Non-pigmented ciliary epithelial cell (primary cell): Measurements from ENCODE around the gene NBEAL2.

Experiments
- DNase-seq: peaks from one replicate; pipeline ENCODE4 v3.0.0-alpha.2; 2010; ENCODE audit warnings: low read depth

Gene NBEAL2

DNA sequence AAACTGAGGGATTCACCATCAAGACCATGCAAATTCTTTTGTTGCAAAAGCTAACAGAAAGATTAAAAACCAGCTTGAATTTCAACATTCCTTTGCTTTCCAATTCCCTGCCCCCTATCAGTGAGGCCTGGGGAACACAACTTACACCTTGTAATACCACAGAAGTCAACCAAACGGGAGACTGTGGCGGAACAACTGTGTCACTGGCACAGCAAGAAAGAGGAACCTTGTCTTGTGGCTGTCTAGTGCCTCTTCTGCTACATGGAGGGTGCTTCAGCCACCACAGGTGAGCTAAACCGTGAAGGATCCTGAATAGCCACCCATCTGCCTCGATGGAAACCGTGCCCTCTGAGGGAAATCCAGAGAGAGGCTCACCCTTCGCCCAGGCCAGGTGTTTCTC, 14.3 kb upstream of the NBEAL2 start:
- DNase-seq = no peak

DNA sequence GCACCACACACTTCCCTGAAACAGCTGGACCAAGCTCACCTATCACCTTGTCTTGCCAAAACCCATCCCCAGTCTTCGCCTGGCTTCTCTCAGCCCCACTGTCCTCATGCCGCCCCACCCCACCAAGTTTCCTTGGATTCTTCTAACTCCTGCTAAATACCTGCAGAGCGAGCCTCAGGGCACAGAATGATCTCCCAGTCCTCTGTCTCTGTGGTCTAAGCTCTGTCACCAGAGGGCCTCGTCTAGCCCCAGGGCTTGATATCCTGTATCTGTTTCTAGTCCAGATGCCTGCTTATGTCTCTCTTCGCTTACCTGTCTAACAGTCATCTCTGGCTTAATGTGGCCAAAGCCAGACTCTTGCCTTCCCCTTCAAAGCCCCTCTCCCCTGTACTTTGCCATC, 12.7 kb upstream of the NBEAL2 start:
- DNase-seq = no peak

DNA sequence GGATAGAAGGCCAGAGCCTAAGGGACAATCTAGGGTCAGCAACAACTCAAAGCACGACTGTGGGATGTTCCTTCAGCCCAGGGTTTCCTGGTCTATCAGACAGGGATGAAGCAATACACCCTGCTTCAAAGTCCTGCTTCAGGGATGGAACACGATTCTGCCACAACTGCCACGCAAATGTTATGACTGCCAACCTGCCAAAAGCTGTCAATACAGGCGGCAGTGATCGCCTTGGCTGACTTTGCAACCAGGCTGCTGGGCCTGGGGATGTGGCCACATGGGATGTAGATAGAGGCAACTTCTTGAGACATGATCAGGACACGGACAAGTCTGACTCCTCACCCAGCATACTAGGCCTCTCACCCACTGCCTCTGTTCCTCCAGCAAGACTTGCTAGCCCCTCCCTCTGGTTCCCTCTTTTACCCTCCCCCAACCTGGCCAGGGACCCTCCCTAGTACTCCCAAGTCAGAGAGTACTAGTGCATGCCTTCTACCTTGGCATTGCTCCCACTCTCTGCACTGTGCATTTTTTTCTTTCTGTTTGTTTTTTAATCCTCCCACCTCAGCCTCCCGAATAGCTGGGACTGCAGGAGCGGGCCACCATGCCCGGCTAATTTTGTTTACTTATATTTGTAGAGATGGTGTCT, 10.6 kb upstream of the NBEAL2 start:
- DNase-seq = no peak

DNA sequence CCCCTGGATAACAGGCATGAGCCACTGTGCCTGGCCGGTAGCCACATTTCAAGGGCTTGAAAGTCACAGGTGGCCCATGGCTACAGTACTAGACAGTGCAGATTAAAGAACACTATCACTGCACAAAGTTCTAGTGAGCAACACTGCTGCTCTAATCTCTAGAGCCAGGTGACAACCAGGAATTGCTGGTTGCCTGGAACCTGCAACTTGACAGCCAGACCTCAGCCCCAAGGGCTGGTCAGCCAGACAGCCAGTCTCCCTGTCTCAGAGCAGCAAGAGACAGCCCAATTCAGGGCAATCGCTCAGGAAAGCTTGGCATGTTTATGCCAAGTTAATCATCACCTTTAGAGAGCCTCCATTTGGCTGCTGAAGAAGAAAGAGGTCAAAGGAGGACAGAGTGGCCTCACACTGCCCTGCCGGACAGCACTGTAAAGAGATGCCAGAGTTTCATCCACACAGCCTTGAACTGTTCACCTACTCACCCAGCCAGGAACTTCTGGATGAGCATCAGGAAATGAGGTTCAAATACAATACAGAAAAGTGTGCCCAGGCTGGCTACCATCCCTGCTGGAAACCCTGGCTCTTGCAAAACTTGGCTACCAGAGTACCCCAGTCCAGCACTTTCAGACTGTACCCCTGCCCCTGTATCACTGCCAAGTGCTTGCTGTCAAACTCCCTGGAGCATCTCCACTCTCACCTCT, 8.9 kb upstream of the NBEAL2 start:
- DNase-seq = no peak

DNA sequence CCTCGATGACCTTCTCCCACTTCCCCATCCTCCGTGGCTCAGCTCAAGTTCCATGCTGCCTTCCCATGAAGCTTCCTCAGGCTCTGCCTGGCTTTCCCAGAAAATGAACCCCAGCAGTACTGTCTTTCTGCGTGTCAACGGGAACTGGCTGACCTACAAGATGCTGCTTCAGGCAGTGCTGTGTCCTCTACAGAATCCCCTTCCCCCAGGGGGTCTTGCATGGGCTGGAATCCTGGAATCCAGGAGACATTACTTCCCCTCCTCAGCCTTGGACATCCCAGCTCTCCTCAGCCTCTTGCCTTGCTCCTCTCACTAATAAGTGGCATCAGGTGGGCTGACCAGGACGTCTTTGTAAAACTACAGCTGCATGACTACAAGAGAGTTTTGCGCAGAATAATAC, 8.3 kb upstream of the NBEAL2 start:
- no peak for DNase-seq

DNA sequence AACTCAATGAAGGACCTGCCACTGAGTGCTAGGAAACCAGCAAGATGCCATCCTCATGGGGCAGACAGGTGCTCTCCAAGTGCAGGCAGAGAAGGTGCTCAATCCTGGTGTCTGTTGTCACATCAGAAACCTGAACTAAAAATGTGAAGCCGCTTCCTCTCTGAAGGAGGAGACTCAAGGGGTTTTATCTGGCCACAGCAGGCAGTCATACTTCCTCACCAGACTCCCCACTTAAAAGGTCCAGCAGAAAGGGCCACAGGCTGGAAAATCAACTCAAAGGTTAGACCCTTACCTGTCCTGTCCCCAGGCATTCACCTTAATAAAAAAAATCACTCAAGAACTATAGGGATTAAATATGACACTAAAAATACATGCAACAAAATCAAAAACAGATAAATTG, 7.7 kb upstream of the NBEAL2 start:
- no peak for DNase-seq

DNA sequence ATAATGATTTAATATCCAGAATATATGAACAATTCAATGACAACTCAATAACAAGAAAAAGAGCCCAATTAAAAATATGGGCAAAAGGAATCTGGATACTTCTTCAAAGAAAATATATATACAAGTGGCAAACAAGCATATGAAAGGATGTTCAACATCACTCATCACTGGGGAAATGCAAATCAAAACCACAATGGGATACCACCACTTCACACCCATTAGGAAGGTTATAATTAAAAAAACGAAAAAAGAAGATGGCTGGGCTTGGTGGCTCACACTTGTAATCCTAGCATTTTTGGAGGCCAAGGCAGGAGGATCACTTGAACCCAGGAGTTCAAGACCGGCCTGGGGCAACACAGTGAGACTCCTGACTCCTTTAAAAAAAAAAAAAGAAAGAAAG, 7.1 kb upstream of the NBEAL2 start:
- no peak for DNase-seq

DNA sequence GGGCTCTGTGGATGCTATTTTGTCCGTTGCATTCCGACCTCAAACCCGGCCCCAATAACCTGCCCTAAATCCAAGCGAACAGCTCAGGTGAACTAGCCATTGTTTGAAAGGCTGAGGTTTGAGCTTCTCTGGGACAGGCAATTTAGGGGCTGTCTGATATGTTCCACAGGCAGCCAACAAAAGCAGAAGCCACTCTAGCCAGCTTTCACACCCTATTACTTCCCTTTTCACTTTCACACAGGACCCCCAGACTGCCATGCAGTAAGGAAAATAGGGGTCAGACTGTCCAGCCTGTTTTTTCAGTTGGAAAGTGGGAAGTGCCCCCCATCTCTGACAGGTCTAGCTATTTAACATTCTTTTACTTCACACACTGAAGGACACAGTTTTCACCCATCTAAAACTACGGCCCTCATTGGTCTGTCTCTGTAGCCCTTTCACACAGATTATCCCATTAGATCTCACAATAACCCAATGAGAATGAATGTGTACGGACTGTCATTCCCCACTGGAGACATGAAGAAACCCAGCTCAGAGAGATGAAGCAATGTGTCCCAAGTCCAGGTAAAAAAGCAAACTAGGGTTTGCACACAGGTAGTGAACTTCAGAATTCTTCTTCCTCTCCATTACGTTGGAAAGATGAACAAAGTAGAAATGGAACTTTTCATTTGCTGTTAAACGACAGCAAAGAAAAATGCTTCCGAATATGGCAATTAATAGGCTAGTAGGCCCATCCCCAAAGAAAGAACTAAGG, 4.9 kb upstream of the NBEAL2 start:
- no peak for DNase-seq

DNA sequence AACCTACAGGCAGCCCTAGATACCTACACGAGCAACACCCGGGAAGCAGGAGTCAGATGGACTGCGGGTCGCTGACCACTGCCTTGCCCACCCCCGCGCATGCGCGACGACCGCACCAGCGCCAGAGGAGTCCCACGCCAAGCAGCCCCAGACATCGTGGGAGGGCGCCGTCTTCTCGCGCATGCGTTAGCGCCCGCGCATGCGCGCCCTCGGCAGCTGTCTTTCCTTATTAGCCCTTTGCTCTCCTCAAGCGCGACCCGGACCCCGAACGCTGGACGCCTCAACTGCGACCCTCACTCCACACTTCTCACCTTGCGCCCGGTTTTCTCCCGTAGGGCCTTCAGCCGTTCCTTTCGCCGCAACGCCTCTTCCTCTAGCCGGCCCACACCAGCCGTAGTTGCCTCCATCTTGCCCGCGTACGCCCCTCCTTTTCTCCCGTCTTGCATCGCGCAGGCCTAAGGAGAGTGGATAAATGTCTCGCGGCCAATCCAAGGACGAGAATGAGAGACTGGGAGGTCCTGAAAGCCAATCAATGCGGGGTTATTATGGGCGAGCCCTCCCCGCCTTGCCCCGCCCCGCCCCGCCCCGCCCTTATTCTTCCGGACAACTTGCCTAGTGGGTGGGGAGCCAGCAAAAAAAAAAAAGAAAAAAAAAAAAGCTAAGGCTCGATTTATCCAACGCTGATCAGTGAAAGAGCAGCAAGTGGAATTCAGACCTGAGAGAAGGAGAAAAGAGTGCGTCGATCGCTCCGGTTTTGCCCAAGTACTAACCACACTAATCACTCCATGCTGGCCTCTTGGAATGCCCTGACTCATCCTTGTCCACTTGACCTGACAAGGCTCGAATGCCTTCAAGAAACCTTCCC, 2.9 kb upstream of the NBEAL2 start, which contains the start of gene CCDC12:
Gene CCDC12 (minus strand): TSS at position 420 of the 865 bp plus-strand sequence. CDS start 13 bp downstream, at position 407.
- peak; percentile 97 for DNase-seq

DNA sequence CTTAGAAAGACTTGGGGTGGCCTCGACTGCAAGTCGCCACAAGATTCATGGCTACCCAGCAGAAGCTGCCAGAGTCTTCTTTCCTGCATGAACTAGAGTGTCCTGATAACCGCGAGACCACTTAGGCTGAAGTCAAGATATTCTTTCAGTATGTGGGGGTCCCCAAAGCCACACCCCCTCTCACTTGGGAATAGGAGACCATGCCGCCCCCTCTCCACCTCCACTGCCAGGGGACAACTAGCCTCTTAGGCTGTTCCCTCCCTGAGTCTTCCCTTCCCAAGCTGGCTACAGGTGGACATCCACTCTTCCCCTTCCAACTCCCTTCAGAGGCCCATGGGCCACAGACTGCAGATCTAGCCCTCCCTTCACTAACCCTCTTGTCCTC, 1.7 kb upstream of the NBEAL2 start:
- DNase-seq = no peak

DNA sequence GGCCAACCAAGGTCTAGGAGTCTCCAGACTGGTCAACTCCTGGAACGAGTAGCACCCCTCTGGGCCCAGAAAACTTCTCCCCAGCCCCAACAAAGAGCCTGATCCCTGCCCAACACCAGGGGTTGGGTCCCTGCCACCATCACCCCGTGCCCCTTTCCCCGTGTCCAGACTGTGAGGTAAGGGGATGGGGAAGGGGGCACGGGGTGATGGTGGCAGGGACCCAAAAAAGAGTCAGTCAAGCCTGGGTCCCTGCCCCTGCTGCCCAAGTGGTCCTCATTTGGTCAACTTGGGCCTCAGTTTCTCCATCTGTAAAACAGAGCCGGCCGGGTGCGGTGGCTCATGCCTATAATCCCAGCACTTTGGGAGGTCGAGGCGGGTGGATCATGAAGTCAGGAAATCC, 1.1 kb upstream of the NBEAL2 start:
- no peak for DNase-seq

DNA sequence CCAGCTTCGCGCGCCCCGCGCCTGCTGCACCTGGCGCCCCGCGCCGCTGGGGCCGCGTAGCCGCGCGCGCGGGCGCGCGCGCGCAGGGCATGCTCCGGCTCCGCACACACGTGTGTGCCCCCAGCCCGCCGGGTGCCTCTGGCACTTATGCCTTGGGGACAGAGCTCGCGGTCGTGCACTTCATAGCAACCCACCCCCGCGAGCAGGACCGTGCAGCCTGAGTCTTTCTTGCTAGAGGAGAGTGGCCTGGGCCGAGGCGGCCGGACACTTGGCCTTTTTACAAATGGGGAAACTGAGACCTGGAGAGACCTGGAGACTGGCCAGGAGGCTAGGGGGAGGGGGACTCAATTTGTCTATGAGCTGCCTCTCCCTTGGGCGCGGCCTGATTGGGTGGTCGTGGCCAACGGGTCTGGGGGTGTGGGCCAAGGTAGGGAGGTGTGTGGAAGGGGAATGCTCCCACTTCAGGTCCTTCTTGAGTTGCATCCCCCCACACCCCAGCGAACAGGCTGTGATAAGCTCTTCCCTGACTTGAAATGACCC, 562 bp downstream of the NBEAL2 start:
- DNase-seq = no peak

DNA sequence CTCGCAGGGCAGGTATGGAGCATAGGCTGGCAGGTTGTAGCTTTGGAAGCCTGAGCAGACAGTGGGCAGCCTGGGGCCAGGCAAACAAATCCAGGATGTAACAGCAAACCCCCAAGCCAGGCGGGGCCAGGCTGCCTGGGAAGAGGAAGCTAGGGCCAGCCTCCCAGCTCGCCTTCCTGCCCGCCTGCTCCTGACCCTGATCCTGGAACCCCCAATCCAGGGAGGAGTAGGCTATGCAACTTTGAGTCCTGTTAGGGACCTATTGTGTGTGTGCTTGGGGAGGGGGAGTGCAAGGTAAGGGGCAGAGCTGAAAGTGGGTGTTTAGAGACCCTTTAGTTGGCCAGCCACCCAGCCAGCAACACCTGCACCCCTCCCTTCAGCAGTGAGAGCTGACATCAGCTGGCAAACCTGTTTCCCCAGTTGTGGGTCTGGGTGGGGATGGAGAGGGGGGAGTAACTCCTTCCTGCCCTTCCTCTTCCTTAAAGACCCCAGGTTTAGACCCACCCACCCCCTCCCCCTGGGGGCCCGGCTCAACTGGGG, 2.5 kb downstream of the NBEAL2 start:
- DNase-seq = no peak

DNA sequence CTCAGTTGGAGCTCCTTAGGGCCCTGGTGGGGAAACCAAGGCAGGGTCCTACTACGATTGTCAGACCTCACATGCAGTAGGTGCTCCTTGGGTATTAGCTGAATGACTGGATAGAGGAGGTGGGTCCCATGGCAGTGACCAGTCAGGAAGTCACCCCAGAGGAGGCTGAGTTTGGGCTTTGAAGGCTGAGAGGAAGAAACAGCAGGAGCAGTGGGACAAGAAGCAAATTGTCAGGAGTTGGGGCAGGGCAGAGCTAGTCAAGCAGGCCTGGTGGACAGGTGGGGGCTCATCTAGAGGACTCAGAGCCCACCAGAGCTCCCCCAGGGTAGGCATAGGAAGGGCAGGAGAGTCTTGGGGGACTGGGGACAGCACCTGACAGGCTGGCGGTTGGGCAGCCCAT, 3.1 kb downstream of the NBEAL2 start:
- DNase-seq = no peak

DNA sequence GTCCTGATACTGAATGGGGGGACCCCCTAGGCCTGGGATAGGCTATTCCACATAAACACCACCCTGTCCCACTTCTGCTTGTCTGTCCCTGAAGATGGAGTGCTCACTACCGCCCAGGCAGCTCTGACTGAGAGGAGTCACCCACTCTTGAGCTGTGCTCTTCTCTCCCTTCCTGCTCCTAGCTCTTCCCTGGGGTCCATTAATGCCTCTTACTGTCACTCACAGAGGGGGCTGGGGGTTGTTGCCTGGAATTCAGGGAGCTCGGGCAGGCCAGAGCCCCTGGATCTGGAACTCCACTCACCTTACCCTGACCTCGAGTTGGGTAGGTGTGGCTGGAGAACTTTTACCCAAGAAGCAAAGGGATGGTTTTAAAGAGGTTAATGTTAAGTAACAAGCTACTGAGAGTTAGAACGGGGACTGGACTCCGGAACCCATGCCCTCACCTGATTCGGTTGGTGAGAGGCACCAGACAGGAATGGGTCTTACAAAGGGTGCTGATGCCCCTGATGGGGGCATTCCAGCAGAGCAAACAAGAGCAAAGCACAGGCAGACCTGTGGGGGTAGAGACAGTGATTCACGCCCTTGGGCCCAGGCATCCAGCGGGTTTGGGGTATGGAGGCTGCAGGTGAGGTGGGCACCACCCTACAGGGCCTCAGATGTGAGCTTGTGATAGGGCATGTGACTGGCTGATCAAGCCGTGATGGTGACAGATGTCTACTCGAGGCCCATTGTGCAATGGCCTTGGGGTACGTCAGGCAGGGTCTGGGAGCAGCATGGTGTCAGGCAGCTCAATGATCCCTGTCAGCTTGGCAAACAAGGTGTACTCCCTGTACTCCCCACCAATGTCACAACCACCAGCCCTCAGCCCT, 5.4 kb downstream of the NBEAL2 start:
- no peak for DNase-seq

DNA sequence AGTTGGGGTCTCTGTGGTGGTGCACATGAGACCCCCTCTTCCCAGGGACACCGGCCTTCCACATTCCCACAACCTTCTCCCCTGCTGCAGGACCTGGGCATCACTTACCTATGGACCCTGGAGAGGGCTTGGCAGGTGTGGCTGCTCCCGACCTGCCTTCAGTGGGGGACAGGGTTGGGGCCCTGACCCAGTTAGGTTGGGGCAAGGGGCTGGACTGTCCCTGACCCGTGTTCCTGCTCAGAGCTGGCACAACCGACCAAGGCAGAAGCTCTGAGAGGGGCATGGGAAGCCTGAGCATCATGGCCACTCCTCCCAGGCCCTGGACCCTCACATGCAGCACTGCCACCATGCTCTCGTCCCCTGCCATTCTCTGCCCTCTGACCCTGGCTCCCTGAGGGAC, 6.1 kb downstream of the NBEAL2 start:
- no peak for DNase-seq

DNA sequence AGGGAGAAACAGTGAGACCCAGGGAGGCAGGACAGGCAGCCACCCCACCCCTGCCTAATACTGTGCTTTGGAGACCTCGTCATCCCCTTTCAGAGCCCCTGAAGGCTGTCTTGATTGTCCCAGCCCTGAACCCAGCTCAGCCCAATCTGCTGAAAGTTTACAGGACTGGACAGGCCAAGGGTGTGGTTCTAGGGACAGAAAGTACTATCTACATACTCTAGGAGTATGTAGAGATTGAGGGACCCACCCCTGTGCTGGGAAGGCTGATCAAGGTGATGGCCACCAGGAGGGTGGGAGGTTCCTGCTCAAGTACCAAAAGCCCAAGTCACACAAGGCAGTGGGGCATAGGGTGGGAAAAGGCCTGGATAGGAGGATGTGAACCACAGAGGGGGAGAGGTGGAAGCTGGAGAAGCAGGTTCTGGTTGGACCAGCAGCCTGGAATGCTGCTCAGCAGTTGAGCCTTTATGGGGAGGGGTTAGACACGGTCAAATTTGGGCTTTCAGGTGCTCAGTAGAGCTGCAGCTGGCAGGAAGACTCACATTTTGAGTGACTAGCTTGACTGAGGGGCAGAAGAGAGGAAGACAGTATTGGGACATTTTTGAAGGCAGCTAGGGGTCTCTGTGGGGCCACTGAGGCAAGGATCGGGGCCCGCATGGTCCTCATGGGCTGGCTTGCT, 6.7 kb downstream of the NBEAL2 start:
- no peak for DNase-seq

DNA sequence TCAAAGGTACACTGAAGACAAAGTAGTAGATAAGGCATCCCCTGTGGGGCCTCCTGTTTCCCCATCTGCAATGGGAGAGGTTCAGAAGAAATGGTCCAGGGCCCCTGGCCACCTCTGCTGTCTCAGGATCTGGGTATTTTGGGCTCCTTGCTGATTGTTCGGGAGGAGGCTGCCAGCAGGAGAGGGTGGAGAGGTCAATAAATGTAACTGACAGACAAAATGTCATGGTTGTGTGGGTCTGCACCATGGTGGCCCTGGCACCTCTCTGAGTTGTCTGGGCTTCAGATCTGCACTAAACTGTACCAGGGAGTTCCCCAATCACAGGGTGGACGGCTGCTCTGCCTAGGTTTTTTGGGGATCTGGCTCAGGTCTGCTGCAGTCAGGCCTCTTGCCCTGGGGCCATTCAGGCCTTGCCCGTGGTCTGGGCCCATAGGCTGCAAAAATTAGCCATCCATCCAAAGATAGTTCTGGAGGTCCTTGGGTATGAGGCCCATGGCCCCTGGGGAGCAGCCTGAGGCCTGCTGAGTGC, 7.4 kb downstream of the NBEAL2 start:
- DNase-seq = no peak

DNA sequence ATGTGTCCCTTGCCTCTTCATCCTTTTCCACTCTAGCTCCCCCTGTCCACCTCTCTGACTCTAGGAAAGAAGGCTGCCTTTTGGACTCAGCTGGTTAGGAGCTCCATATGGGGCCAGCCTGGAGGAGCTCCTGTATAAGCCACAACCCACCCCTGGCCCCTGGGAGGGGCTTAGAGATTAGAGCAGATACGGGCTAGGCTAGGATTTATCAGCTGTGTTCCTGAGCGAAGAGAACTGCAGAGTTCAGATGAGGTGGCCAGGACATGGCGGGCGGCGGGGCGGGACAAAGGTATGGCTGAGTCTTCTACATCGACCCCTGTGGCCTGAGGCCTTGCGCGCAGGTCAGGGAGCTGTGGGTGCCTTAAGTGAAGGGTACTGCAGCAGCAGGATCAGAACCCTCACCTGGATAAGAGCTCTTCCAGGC, 7.9 kb downstream of the NBEAL2 start:
- DNase-seq = no peak
